HG02763 (cell line): ENCODE results near the gene RFX2.
"Not testable (repeated sequence)": the region's sequence is repeated elsewhere in the genome, so short reads cannot be mapped to it uniquely, and the experiment has no call there.

Experiments
- ATAC-seq: cut with Tn5 transposase; IDR thresholded peaks from one replicate; pipeline ENCODE4 v1.9.1; 2021; ENCODE audit warnings: mild to moderate bottlenecking, moderate library complexity; ENCODE audit not compliant: unreplicated experiment

RFX2 gene

GRCh38 chr19:6017576-6017975 is 92.7 kb downstream of the RFX2 start:
- no peak for ATAC-seq

GRCh38 chr19:6015841-6016545 is 94.3 kb downstream of the RFX2 start:
- ATAC-seq = no peak

GRCh38 chr19:6014551-6015135 is 95.7 kb downstream of the RFX2 start:
- ATAC-seq = no peak

- ATAC-seq = no peak
These were observed 97.7 kb downstream of the RFX2 start for GRCh38 chr19:6012426-6013170.

- ATAC-seq = no peak
These were observed 98.5 kb downstream of the RFX2 start for GRCh38 chr19:6011794-6012193.

- ATAC-seq = no peak
These were observed 99.1 kb downstream of the RFX2 start for GRCh38 chr19:6011206-6011605.

GRCh38 chr19:6010107-6010506 is 100.2 kb downstream of the RFX2 start:
- no peak for ATAC-seq

GRCh38 chr19:6007866-6008265 is 102.4 kb downstream of the RFX2 start:
- ATAC-seq = no peak

- no peak for ATAC-seq
These were observed 103.4 kb downstream of the RFX2 start for GRCh38 chr19:6006896-6007295.

GRCh38 chr19:6006070-6006446 is 104.2 kb downstream of the RFX2 start:
- ATAC-seq = not testable (repeated sequence)

GRCh38 chr19:6005321-6006069 is 104.8 kb downstream of the RFX2 start:
- no peak for ATAC-seq

GRCh38 chr19:6003976-6004375 is 106.3 kb downstream of the RFX2 start:
- ATAC-seq = no peak

GRCh38 chr19:6002591-6002990 is 107.7 kb downstream of the RFX2 start:
- ATAC-seq = no peak

- ATAC-seq = no peak
These were observed 110.0 kb downstream of the RFX2 start for GRCh38 chr19:6000228-6000847.

- no peak for ATAC-seq
These were observed 110.6 kb downstream of the RFX2 start for GRCh38 chr19:5999693-6000092.

- no peak for ATAC-seq
These were observed 112.9 kb downstream of the RFX2 start for GRCh38 chr19:5997371-5997770.

GRCh38 chr19:5996623-5997320 is 113.5 kb downstream of the RFX2 start:
- no peak for ATAC-seq

GRCh38 chr19:5996102-5996501 is 114.2 kb downstream of the RFX2 start:
- ATAC-seq = no peak

GRCh38 chr19:5995606-5996005 is 114.7 kb downstream of the RFX2 start:
- ATAC-seq = no peak

- ATAC-seq = no peak
These were observed 115.7 kb downstream of the RFX2 start for GRCh38 chr19:5994405-5995165.
